ENCODE measurements around the gene PDE4A. TPM values are rescaled to one million over a fixed set of nuclear protein-coding genes. Genes with fewer than 3 reads are reported as not detected.

The PDE4A gene
- total and polyA plus RNA-seq, 2 experiments from 2014 or later = 5.2 to 5.4 TPM

- TF ChIP-seq EZH2 (IDR thresholded peaks at IDR 0.05; ENCODE audit: low read depth, unreplicated experiment) = no peak
- TF ChIP-seq ZNF114 (CRISPR knock-in tag; IDR thresholded peaks at IDR 0.05) = peak; percentile 97; the same call in 1 of the 2 replicates
- peak; percentile 42 for TF ChIP-seq POLR2AphosphoS5 (IDR thresholded peaks at IDR 0.05; ENCODE audit: low read depth)
- TF ChIP-seq ZNF331 (CRISPR knock-in tag; IDR thresholded peaks at IDR 0.05; ENCODE audit: low read depth) = peak; percentile 77
- TF ChIP-seq CTCF (conservative IDR thresholded peaks at IDR 0.05; ENCODE audit: low read depth in 2 of 2) = peak; percentile 69 to 91
- TF ChIP-seq CREB1 (CRISPR knock-in tag; IDR thresholded peaks at IDR 0.05; ENCODE audit: low read depth) = peak; percentile 100
- TF ChIP-seq ZNF462 (CRISPR knock-in tag; IDR thresholded peaks at IDR 0.05) = peak; percentile 90
- no peak for TF ChIP-seq STAT1 (IDR thresholded peaks at IDR 0.05; ENCODE audit: unreplicated experiment)
- H3K4me3 ChIP-seq = peak overlapping the region; percentile 79
- H3K4me1 ChIP-seq (ENCODE audit: insufficient read depth) = peaks cover 19% of the 10 kb centered on the region
- peaks cover 7% of the 10 kb centered on the region; the same call in 2 of the 3 replicates for H3K9me3 Mint-ChIP-seq
- H3F3A ChIP-seq (replicated peaks; ENCODE audit: low read depth) = peaks cover 26% of the 10 kb centered on the region; the same call in 1 of the 2 replicates
- H4K20me1 ChIP-seq (replicated peaks; ENCODE audit: insufficient read depth) = no peaks in the 10 kb centered on the region
- H3K9me2 ChIP-seq (ENCODE audit: insufficient read depth) = no peaks in the 10 kb centered on the region
- H3K4me3 Mint-ChIP-seq = peak overlapping the region; percentile 70
- H3K27me3 ChIP-seq (ENCODE audit: insufficient read depth) = peaks cover 77% of the 10 kb centered on the region
- no peaks in the 10 kb centered on the region for H3K36me3 ChIP-seq (ENCODE audit: insufficient read depth)
- peak overlapping the region; percentile 96 for H2AFZ ChIP-seq
- H3K4me2 ChIP-seq = peak overlapping the region; percentile 99
- peak; percentile 92 for DNase-seq (ENCODE audit: low spot score)
- ATAC-seq = peak; percentile 22
- no peaks in the 10 kb centered on the region for H3K79me2 ChIP-seq (replicated peaks; ENCODE audit: insufficient read depth)
- peaks cover 58% of the 10 kb centered on the region for H3K27me3 Mint-ChIP-seq (ENCODE audit: insufficient read depth, low read depth, poor library complexity)
- peak overlapping the region; percentile 85 for H3K27ac Mint-ChIP-seq
- H3K27ac ChIP-seq (ENCODE audit: low read depth) = no peak overlapping the region
- no peaks in the 10 kb centered on the region for H3K36me3 Mint-ChIP-seq (ENCODE audit: low read depth)
- H3K4me1 Mint-ChIP-seq = peaks cover 21% of the 10 kb centered on the region
Observed at GRCh38 chr19:10416380-10417257, 3.7 kb upstream of the PDE4A start.

All from GM23338 (cell line).